Ishikawa (cell line): ENCODE measurements around the gene RCAN2.

Experiments used
- CEBPB ChIP-seq: IDR thresholded peaks from 2 replicates; pipeline ENCODE4 v1.6.1; 2012
- CREB1 ChIP-seq: IDR thresholded peaks from 2 replicates; pipeline ENCODE4 v1.6.1; 2012; ENCODE audit warnings: low read depth
- EP300 ChIP-seq: IDR thresholded peaks from 2 replicates; pipeline ENCODE4 v1.6.1; 2012; ENCODE audit warnings: borderline replicate concordance
- FOXM1 ChIP-seq: IDR thresholded peaks from 2 replicates; pipeline ENCODE4 v1.6.1; 2012; ENCODE audit warnings: low read depth, borderline replicate concordance
- RAD21 ChIP-seq: IDR thresholded peaks from 2 replicates; pipeline ENCODE4 v1.6.1; 2012; ENCODE audit warnings: low read depth
- TAF1 ChIP-seq: IDR thresholded peaks from 2 replicates; pipeline ENCODE4 v1.6.1; 2012; ENCODE audit warnings: low read depth, mild to moderate bottlenecking
- ZBTB7A ChIP-seq: IDR thresholded peaks from 2 replicates; pipeline ENCODE4 v1.6.1; 2012; ENCODE audit warnings: low read depth
- TF ChIP-seq, protein P1 (sequence below): IDR thresholded peaks from 2 replicates; pipeline ENCODE4 v1.6.1; 2012; ENCODE audit warnings: low read depth, mild to moderate bottlenecking
- TF ChIP-seq, protein P2 (sequence below): IDR thresholded peaks from 2 replicates; pipeline ENCODE4 v1.6.1; 2012

DNA sequence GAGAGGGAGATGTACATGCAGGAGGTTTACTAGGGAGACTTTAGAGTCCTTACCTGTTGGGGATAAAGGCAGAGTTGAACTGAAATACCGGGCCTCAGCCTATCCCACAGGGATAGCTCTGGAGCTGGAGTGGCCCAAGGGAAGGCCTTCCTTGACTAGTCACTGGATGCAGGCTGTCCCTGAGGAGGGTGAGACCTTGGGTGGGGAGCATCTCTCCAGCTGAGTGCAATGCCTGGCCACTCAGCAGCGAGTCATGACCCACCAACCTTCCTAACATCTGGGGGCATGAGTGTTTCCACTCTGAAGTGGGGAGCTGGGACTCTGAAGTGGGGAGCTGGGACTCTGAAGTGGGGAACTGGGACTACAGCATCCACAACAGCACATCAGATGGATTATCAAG is 274.4 kb downstream of the RCAN2 start:
- TF ChIP-seq EP300 (no peak), TAF1 (no peak), CEBPB (no peak), RAD21 (no peak), FOXM1 (no peak), CREB1 (no peak), ZBTB7A (no peak)
- TF ChIP-seq, protein P1, sequence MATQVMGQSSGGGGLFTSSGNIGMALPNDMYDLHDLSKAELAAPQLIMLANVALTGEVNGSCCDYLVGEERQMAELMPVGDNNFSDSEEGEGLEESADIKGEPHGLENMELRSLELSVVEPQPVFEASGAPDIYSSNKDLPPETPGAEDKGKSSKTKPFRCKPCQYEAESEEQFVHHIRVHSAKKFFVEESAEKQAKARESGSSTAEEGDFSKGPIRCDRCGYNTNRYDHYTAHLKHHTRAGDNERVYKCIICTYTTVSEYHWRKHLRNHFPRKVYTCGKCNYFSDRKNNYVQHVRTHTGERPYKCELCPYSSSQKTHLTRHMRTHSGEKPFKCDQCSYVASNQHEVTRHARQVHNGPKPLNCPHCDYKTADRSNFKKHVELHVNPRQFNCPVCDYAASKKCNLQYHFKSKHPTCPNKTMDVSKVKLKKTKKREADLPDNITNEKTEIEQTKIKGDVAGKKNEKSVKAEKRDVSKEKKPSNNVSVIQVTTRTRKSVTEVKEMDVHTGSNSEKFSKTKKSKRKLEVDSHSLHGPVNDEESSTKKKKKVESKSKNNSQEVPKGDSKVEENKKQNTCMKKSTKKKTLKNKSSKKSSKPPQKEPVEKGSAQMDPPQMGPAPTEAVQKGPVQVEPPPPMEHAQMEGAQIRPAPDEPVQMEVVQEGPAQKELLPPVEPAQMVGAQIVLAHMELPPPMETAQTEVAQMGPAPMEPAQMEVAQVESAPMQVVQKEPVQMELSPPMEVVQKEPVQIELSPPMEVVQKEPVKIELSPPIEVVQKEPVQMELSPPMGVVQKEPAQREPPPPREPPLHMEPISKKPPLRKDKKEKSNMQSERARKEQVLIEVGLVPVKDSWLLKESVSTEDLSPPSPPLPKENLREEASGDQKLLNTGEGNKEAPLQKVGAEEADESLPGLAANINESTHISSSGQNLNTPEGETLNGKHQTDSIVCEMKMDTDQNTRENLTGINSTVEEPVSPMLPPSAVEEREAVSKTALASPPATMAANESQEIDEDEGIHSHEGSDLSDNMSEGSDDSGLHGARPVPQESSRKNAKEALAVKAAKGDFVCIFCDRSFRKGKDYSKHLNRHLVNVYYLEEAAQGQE, result no peak
- TF ChIP-seq, protein P2, sequence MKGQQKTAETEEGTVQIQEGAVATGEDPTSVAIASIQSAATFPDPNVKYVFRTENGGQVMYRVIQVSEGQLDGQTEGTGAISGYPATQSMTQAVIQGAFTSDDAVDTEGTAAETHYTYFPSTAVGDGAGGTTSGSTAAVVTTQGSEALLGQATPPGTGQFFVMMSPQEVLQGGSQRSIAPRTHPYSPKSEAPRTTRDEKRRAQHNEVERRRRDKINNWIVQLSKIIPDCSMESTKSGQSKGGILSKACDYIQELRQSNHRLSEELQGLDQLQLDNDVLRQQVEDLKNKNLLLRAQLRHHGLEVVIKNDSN, result no peak
